Tibial artery (tissue), 4 donors: Measurements from ENCODE around the gene CTNNA3.

Experiments used
- DNase-seq, 2 donors: peaks; one replicate each; pipeline ENCODE4 v3.0.0-alpha.2; 2019
- H3K27ac ChIP-seq, 2 donors: fragments of 200-600 bp; sonication (generic) in 1 of 2; 1 replicate in 1 of 2; 2 replicates in 1 of 2; pipeline ENCODE4 v1.5.1; 2018 to 2019; ENCODE audit warnings: mild to moderate bottlenecking in 1 of 2
- H3K27me3 ChIP-seq, 2 donors: fragments of 200-600 bp; sonication (generic) in 1 of 2; one replicate each; pipeline versions ENCODE4 v1.5.1 to v1.6.0; 2016 to 2019
- H3K36me3 ChIP-seq, 3 donors: fragments of 200-600 bp; sonication (generic) in 2 of 3; one replicate each; pipeline ENCODE4 v1.5.1; 2016 to 2019; ENCODE audit warnings: mild to moderate bottlenecking in 2 of 3
- H3K4me1 ChIP-seq, 4 donors: fragments of 200-600 bp; sonication (generic) in 2 of 4; 1 replicate in 3 of 4; 2 replicates in 1 of 4; pipeline ENCODE4 v1.5.1; 2016 to 2019
- H3K4me3 ChIP-seq, 2 donors: fragments of 200-600 bp; sonication (generic) in 1 of 2; 1 replicate in 1 of 2; 2 replicates in 1 of 2; pipeline ENCODE4 v1.5.1; 2018 to 2019; ENCODE audit warnings: mild to moderate bottlenecking in 2 of 2
- H3K9me3 ChIP-seq, 3 donors: fragments of 200-600 bp; sonication (generic) in 1 of 3; one replicate each; pipeline ENCODE4 v1.5.1; 2016 to 2019
- intact Hi-C: fragments of 100-400 bp; cut with DNase I; formaldehyde crosslinking; loops from one replicate; pipeline ENCODE4 v1.15.0; 2023; ENCODE audit warnings: low total_unique reads
- TF ChIP-seq, protein P1 (sequence below), 2 experiments: fragments of 200-600 bp in 1 of 2; fragments of 450-650 bp in 1 of 2; IDR thresholded peaks; one replicate each; pipeline ENCODE4 v1.5.1; 2017 to 2019; ENCODE audit warnings: antibody characterized with exemption in 2 of 2, mild to moderate bottlenecking in 1 of 2, moderate library complexity in 1 of 2

The CTNNA3 gene

DNA sequence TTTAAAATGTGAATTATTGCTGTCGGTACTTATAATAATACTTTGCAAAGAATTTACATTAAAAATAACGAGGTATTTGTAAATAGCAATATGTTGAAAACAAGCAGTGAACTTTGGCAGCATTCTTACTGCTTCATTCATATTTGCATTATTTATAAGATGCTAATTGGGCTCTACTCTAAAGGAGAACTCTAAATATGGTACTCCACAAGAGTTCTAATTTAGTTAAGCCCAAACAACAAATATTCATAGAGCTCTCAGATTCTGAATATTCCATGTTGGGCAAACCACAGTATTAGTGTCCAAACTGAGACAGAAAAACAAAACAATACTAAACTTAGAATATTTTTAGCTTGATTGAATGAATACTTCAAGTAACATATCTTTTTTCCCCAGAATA, 1674.6 kb downstream of the CTNNA3 start:
- Histone ChIP-seq H3K27me3 (no peaks in the 10 kb centered on the region), H3K36me3 (no peaks in the 10 kb centered on the region), H3K9me3 (no peaks in the 10 kb centered on the region), H3K27ac (no peak overlapping the region), H3K4me1 (no peaks in the 10 kb centered on the region), H3K4me3 (no peak overlapping the region)
- DNase-seq, result no peak
- intact Hi-C loops, result no loop called here
- TF ChIP-seq, protein P1, sequence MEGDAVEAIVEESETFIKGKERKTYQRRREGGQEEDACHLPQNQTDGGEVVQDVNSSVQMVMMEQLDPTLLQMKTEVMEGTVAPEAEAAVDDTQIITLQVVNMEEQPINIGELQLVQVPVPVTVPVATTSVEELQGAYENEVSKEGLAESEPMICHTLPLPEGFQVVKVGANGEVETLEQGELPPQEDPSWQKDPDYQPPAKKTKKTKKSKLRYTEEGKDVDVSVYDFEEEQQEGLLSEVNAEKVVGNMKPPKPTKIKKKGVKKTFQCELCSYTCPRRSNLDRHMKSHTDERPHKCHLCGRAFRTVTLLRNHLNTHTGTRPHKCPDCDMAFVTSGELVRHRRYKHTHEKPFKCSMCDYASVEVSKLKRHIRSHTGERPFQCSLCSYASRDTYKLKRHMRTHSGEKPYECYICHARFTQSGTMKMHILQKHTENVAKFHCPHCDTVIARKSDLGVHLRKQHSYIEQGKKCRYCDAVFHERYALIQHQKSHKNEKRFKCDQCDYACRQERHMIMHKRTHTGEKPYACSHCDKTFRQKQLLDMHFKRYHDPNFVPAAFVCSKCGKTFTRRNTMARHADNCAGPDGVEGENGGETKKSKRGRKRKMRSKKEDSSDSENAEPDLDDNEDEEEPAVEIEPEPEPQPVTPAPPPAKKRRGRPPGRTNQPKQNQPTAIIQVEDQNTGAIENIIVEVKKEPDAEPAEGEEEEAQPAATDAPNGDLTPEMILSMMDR (IDR thresholded peaks at IDR 0.05), result no peak

DNA sequence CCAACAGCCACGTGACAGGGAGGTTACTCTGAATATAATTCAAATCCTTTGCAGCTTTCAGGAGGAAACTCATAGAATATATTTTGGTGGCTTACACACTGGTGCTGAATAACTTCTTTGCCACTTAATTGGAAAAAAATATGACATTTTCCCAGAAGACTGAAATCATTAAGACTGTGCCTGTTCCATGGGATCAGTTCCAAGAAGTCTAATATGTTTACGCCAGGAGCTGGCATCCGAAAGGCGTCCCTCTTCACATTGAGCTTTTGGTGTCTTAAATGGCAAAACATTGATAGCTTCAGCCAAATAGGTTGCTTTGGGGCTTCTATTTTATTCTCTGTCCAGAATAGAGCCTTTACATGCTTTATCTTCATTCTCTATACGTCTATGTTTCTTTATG, 1687.8 kb downstream of the CTNNA3 start:
- DNase-seq, result no peak
- no peaks in the 10 kb centered on the region for H3K36me3 ChIP-seq
- H3K4me1 ChIP-seq, result no peaks in the 10 kb centered on the region
- H3K27me3 ChIP-seq, result no peaks in the 10 kb centered on the region
- H3K4me3 ChIP-seq, result no peak overlapping the region
- no peak overlapping the region for H3K27ac ChIP-seq
- H3K9me3 ChIP-seq, result no peaks in the 10 kb centered on the region
- TF ChIP-seq, protein P1 (IDR thresholded peaks at IDR 0.05), result no peak
- intact Hi-C loops, result no loop called here

- intact Hi-C loops, result no loop called here
Measured at GRCh38 chr10:66006411-66006810, 1689.6 kb downstream of the CTNNA3 start.

DNA sequence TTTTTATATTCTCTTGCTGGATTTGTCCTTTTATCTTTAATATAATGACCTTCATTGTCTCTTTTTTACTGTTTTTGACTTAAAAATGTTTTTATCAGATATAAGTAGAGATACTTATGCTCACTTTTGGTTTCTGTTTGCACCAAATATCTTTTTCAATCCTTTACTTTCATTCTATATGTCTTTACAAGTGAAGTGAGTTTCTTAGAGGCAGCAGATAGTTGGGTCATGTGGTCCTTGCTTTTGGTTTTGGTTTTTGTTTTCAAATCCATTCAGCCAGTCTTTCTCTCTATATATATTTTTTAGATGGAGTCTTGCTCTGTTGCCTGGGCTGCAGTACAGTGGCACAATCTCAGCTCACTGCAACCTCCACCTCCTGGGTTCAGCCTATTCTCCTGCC, 1702.5 kb downstream of the CTNNA3 start:
- Histone ChIP-seq H3K4me1 (no peaks in the 10 kb centered on the region), H3K27me3 (no peaks in the 10 kb centered on the region), H3K9me3 (peaks cover 0 to 12% (median 5%) of the 10 kb centered on the region in 3 donors), H3K36me3 (no peaks in the 10 kb centered on the region), H3K27ac (no peak overlapping the region), H3K4me3 (no peak overlapping the region)
- TF ChIP-seq, protein P1 (IDR thresholded peaks at IDR 0.05), result no peak
- DNase-seq, result no peak
- intact Hi-C loops, result no loop called here

More at GRCh38 chr10:66006411-66006810, 1689.6 kb downstream of the CTNNA3 start:
- Histone ChIP-seq H3K36me3 (no peaks in the 10 kb centered on the region), H3K4me3 (no peak overlapping the region), H3K27ac (no peak overlapping the region), H3K9me3 (no peaks in the 10 kb centered on the region), H3K4me1 (no peaks in the 10 kb centered on the region), H3K27me3 (no peaks in the 10 kb centered on the region)
- TF ChIP-seq, protein P1 (IDR thresholded peaks at IDR 0.05), result no peak
- DNase-seq, result no peak

- Histone ChIP-seq H3K4me1 (no peaks in the 10 kb centered on the region), H3K9me3 (peaks cover 0 to 3% (median 0%) of the 10 kb centered on the region in 3 donors), H3K36me3 (no peaks in the 10 kb centered on the region), H3K4me3 (no peak overlapping the region), H3K27me3 (no peaks in the 10 kb centered on the region), H3K27ac (no peak overlapping the region)
- TF ChIP-seq, protein P1 (IDR thresholded peaks at IDR 0.05), result no peak
- intact Hi-C loops, result no loop called here
- DNase-seq, result no peak
Measured at GRCh38 chr10:65968871-65969270, 1727.1 kb downstream of the CTNNA3 start.

- TF ChIP-seq, protein P1 (IDR thresholded peaks at IDR 0.05), result no peak
- no peak overlapping the region for H3K27ac ChIP-seq
- H3K4me3 ChIP-seq, result no peak overlapping the region
- H3K9me3 ChIP-seq, result peaks cover 0 to 3% (median 0%) of the 10 kb centered on the region in 3 donors
- intact Hi-C loops, result no loop called here
- no peaks in the 10 kb centered on the region for H3K27me3 ChIP-seq
- DNase-seq, result no peak
- H3K4me1 ChIP-seq, result no peaks in the 10 kb centered on the region
- no peaks in the 10 kb centered on the region for H3K36me3 ChIP-seq
Measured at GRCh38 chr10:65968437-65968836, 1727.6 kb downstream of the CTNNA3 start.
